Breast epithelium (tissue), 3 donors: ENCODE data around the gene ABI2.

Experiments used
- POLR2A ChIP-seq: fragments of 450-650 bp; IDR thresholded peaks from one replicate; pipeline ENCODE4 v1.6.1; 2016; ENCODE audit warnings: antibody characterized with exemption, mild to moderate bottlenecking, moderate library complexity
- POLR2AphosphoS5 ChIP-seq, 3 donors: sonication (generic); formaldehyde crosslinking; IDR thresholded peaks; one replicate each; pipeline ENCODE4 v1.6.1; 2017; ENCODE audit warnings: antibody characterized with exemption in 3 of 3
- TF ChIP-seq, protein P1 (sequence below), 3 donors: fragments of 450-650 bp; IDR thresholded peaks; one replicate each; pipeline ENCODE4 v1.5.1; 2016 to 2017; ENCODE audit warnings: antibody characterized with exemption in 3 of 3, mild to moderate bottlenecking in 3 of 3, moderate library complexity in 3 of 3

DNA sequence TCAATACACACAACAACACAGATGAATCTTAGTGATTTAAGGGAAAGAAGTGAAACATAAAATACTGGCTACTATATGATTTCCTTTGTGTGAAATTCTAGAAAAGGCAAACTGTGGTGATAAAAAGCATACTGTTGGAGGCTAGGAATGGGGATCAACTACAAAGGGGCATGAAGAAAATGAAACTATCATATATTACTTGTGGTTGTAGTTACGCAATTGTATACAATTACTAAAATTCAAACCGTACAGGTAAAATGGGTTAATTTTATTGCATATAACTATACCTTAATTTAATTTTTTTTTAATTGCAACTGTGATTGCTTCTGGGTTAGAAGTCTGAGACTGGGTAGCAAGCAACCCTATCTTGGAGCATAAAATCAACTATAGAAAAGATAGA is 41.7 kb upstream of the ABI2 start:
- TF ChIP-seq, protein P1, sequence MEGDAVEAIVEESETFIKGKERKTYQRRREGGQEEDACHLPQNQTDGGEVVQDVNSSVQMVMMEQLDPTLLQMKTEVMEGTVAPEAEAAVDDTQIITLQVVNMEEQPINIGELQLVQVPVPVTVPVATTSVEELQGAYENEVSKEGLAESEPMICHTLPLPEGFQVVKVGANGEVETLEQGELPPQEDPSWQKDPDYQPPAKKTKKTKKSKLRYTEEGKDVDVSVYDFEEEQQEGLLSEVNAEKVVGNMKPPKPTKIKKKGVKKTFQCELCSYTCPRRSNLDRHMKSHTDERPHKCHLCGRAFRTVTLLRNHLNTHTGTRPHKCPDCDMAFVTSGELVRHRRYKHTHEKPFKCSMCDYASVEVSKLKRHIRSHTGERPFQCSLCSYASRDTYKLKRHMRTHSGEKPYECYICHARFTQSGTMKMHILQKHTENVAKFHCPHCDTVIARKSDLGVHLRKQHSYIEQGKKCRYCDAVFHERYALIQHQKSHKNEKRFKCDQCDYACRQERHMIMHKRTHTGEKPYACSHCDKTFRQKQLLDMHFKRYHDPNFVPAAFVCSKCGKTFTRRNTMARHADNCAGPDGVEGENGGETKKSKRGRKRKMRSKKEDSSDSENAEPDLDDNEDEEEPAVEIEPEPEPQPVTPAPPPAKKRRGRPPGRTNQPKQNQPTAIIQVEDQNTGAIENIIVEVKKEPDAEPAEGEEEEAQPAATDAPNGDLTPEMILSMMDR (IDR thresholded peaks at IDR 0.05) = no peak
- TF ChIP-seq POLR2AphosphoS5 (IDR thresholded peaks at IDR 0.05) (no peak), POLR2A (no peak)
